ENCODE measurements around the gene SHLD3. TPM values are rescaled to one million over a fixed set of nuclear protein-coding genes. Genes with fewer than 3 reads are reported as not detected.
"Not testable (repeated sequence)": the region's sequence is repeated elsewhere in the genome, so short reads cannot be mapped to it uniquely, and the experiment has no call there.

The SHLD3 gene, protein sequence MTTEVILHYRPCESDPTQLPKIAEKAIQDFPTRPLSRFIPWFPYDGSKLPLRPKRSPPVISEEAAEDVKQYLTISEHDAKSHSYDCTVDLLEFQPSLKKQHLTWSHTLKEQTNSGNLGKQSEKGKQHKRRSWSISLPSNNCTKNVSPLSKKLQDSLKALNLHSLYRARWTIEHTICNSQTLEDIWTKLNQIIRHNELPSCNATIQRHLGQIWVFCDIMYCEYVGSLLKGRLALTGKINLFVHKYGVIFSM
- total RNA-seq, result 1 to 10 TPM; 5.1 to 5.3 TPM

DNA sequence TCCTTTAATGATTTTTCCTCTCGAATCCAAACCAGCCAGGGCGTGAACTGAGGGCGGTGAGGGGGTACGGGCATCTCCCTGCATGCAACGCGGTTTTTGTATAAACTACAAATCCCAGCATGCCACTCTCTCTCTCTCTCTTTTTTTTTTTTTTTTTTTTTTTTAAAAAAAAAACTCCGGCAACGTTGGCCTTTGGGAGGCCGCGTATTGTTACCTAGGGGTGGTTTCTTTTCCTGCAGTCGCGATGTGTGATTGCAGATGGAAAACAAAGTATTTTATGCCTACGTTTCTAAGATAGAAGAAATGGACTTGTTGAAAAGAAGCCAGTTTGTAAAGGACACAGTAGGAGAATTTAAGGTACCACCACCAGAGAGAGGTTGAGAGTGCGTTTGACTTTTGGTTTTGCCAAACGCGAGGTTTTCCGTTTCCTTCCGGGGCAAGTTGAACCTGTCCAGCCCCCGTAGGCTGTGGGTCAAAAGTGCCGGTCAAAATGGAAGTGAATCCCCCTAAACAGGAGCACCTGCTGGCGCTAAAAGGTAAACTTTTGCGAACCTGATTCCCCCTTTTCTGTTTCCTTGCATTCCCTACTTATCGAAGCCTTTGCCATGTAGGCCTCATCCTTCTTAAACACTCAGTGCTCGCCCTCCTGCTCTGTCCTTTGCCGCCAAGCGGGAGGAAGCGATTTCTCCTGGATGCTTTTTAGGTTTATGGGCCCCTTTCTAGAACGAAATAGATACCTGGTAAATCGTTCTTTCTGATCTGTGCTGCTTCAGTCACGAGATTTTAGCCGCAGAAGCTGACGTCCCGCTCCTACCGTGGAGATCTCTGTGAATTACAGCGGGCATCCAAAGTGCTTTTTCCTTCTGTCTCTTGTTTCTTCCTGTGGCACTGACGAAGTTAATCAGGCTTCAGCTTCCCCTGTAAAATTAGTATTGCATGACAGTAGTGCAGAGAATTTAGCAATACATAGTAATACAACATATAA is at the start of gene SHLD3, which contains the start of gene TRAPPC13:
Gene SHLD3, plus strand, starts transcription at position 457 of the 985 bp plus-strand sequence. CDS start 4,561 bp downstream, outside the sequence.
Gene TRAPPC13, plus strand, starts transcription at position 457 of the 985 bp plus-strand sequence. Its CDS starts 34 bp downstream, at position 491.
- ATAC-seq (peak; percentile 79), DNase-seq (peak; percentile 90)
- POLR2A ChIA-PET, result interaction anchor here (0.6 to 2.0 kb wide), 8 partner anchors 41 to 1542 kb away, joined by 3 to 25 read pairs (median 4); partner anchors contain the start of genes CENPK, ERBIN and PPWD1
- no peaks in the 10 kb centered on the region for H3K27me3 Mint-ChIP-seq (ENCODE audit: low read depth)
- no peaks in the 10 kb centered on the region for H3K9me3 Mint-ChIP-seq (ENCODE audit: insufficient read depth)
- peaks cover 35% of the 10 kb centered on the region for H3K4me1 Mint-ChIP-seq (ENCODE audit: low read depth)
- CTCF ChIA-PET, result interaction anchor here (0.6 to 1.4 kb wide), 4 partner anchors 13 to 98 kb away, joined by 3 to 5 read pairs (median 4); partner anchors contain the start of genes CENPK and PPWD1
- peaks cover 13% of the 10 kb centered on the region for H3K36me3 Mint-ChIP-seq (ENCODE audit: low read depth)
- H3K27ac Mint-ChIP-seq, result peak within 1 kb of the TSS; percentile 97
- peak within 1 kb of the TSS; percentile 89 for H3K4me3 Mint-ChIP-seq

DNA sequence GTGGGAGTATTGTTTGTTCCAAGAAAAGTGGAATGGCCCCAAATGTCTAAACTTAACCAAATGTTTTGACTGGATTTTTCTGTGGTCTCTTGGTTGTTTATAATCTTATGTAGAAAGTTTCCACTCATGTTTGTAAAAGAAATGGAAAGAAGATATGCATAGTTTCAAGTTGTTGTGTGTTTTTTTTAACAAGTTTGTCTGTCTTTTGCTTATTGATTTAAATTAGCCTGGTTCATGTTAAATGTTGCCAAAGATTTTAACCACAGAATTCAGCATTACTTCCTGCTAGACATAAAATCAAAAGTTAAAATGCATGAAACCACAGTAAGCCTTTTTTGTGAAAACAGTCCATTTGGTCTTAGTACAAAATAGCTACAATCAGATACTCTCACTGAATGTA is 47.7 kb upstream of the SHLD3 start:
- CTCF ChIA-PET, result no interaction called here

DNA sequence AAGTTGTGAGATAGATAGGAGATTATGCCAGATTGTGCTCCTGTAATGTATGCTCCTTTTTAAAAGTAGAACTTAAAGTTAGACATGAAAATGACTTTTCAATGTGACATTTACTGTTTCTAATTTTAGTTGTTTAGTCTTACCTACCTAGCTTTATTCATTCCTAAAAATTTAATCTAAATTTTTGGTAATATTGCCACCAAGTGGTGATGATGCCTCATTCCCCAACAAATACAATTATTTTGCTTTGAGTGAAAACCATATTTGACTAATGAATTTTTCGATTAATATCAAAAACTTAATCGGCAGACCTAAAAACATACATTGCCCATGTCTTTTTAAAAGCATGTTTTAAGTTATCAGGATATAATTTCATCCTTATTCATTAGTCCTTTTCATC is 36.1 kb upstream of the SHLD3 start:
- Mint-ChIP-seq H3K27me3 (ENCODE audit: low read depth) (no peaks in the 10 kb centered on the region), H3K4me1 (ENCODE audit: low read depth) (no peaks in the 10 kb centered on the region), H3K4me3 (no peak overlapping the region), H3K9me3 (ENCODE audit: insufficient read depth) (no peaks in the 10 kb centered on the region), H3K36me3 (ENCODE audit: low read depth) (peaks cover 33% of the 10 kb centered on the region), H3K27ac (no peak overlapping the region)
- DNase-seq (no peak), ATAC-seq (no peak)
- POLR2A ChIA-PET, result no interaction called here
- CTCF ChIA-PET, result interaction anchor here (0.8 to 1.8 kb wide), 2 partner anchors 36 to 106 kb away, joined by 3 read pairs; partner anchors contain the start of gene TRIM23

More for the DNA sequence above, 47.7 kb upstream of the SHLD3 start:
- Mint-ChIP-seq H3K36me3 (ENCODE audit: low read depth) (peaks cover 52% of the 10 kb centered on the region), H3K4me3 (no peak overlapping the region), H3K4me1 (ENCODE audit: low read depth) (peaks cover 11% of the 10 kb centered on the region), H3K27ac (no peak overlapping the region), H3K9me3 (ENCODE audit: insufficient read depth) (no peaks in the 10 kb centered on the region), H3K27me3 (ENCODE audit: low read depth) (no peaks in the 10 kb centered on the region)
- POLR2A ChIA-PET, result interaction anchor here (0.9 to 1.2 kb wide), 3 partner anchors 11 to 14 kb away, joined by 3 to 4 read pairs (median 3); partner anchors contain the start of genes CENPK and PPWD1
- ATAC-seq (no peak), DNase-seq (no peak)

DNA sequence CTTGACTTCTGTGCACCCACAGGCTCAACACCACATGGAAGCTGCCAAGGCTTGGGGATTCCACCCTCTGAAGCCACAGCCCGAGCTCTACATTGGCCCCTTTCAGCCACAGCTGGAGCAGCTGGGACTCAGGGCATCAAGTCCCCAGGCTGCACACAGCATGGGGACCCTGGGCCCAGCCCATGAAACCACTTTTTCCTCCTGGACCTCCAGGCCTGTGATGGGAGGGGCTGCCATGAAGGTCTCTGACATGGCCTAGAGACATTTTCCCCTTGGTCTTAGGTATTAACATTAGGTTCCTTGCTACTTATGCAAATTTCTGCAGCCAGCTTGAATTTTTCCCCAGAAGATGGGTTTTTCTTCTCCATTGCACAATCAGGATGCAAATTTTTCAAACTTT is 23.1 kb upstream of the SHLD3 start:
- H3K4me1 Mint-ChIP-seq (ENCODE audit: low read depth); DNase-seq; ATAC-seq; H3K4me3 Mint-ChIP-seq; H3K27me3 Mint-ChIP-seq (ENCODE audit: low read depth); CTCF ChIA-PET; H3K27ac Mint-ChIP-seq; POLR2A ChIA-PET; H3K9me3 Mint-ChIP-seq (ENCODE audit: insufficient read depth): not testable (repeated sequence)
- peaks cover 67% of the 10 kb centered on the region for H3K36me3 Mint-ChIP-seq (ENCODE audit: low read depth)

DNA sequence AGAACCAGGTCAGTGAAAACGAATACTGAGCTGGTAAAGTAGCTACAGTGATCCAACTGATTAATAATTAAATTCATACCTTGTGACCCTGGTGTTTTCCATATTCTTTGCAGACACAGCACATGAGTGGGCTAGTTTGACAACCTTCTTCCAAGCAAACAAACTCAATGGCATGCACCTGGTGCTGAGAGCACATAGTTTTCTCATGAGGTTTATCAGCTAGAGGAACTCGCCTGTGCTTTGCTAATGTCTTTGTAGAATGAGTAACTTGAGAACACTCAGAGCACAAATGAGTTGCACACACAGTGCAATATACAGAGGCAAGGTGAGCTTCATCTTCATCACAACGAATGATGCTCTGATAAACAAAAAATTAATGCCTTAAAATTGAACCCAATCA is 13.3 kb upstream of the SHLD3 start:
- ChIA-PET POLR2A (interaction anchor here (1.5 to 1.6 kb wide), 2 partner anchors 12 to 48 kb away, joined by 4 to 8 read pairs; partner anchors contain the start of genes CENPK, PPWD1 and TRIM23), CTCF (interaction anchor here (0.7 to 2.5 kb wide), 3 partner anchors 12 to 55 kb away, joined by 3 to 8 read pairs (median 3); partner anchors contain the start of gene TRIM23)
- Mint-ChIP-seq H3K27ac (no peak overlapping the region), H3K27me3 (ENCODE audit: low read depth) (no peaks in the 10 kb centered on the region), H3K4me3 (no peak overlapping the region), H3K9me3 (ENCODE audit: insufficient read depth) (no peaks in the 10 kb centered on the region), H3K4me1 (ENCODE audit: low read depth) (no peaks in the 10 kb centered on the region), H3K36me3 (ENCODE audit: low read depth) (peaks cover 44% of the 10 kb centered on the region)
- DNase-seq (no peak), ATAC-seq (no peak)

DNA sequence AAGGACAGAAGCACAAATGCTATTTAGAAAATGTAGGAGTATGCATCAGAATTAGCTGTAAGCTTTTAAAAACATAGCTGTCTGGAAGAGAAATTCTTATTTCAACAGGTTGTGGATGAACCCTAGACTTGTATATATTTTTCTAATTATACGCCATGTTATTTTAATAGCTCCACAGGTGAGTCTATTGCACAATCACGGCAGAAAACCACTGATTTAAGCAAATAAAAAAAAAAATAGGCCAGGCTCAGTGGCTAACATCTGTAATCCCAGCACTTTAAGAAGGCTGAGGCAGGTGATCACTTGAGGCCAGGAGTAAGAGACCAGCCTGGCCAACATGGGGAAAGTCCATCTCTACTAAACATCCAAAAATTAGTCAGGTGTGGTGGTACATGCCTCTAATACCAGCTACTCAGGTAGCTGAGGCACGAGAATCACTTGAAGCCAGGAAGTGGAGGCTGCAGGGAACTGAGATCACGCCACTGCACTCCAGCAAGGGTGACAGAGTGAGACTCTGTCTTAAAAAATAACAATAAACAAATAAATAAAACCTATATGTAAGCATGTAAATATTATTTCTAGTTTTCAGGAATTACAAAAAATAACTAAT is 12.4 kb upstream of the SHLD3 start:
- H3K4me1 Mint-ChIP-seq (ENCODE audit: low read depth), result no peaks in the 10 kb centered on the region
- no peak overlapping the region for H3K27ac Mint-ChIP-seq
- DNase-seq (no peak), ATAC-seq (no peak)
- ChIA-PET POLR2A (interaction anchor here (1.5 to 1.6 kb wide), 2 partner anchors 11 to 49 kb away, joined by 4 to 8 read pairs; partner anchors contain the start of genes CENPK, PPWD1 and TRIM23), CTCF (interaction anchor here (1.1 to 2.5 kb wide), 2 partner anchors 11 to 56 kb away, joined by 3 to 8 read pairs; partner anchors contain the start of gene TRIM23)
- H3K36me3 Mint-ChIP-seq (ENCODE audit: low read depth), result peaks cover 38% of the 10 kb centered on the region
- H3K27me3 Mint-ChIP-seq (ENCODE audit: low read depth), result no peaks in the 10 kb centered on the region
- H3K9me3 Mint-ChIP-seq (ENCODE audit: insufficient read depth), result no peaks in the 10 kb centered on the region
- no peak overlapping the region for H3K4me3 Mint-ChIP-seq

DNA sequence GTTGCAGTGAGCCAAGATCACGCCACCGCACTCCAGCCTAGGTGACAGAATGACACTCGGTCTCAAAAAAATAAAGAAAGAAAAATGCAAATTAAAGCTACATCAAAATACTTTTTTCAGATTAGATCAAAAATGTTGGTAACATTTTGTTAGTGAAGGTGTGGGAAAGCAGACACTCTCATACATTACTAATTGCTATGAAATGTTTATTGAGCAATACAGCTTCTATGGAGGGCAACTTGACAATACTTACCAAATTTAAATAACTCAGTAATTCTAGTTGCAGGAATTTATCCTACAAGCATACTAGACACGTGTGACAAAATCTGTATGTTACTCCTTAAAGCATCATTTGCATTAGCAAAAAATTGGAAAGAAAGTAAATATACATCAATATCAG is 4.8 kb upstream of the SHLD3 start:
- ATAC-seq (no peak), DNase-seq (no peak)
- Mint-ChIP-seq H3K27ac (no peak overlapping the region), H3K9me3 (ENCODE audit: insufficient read depth) (no peaks in the 10 kb centered on the region), H3K36me3 (ENCODE audit: low read depth) (peaks cover 10% of the 10 kb centered on the region), H3K4me3 (no peak overlapping the region), H3K27me3 (ENCODE audit: low read depth) (no peaks in the 10 kb centered on the region), H3K4me1 (ENCODE audit: low read depth) (peaks cover 15% of the 10 kb centered on the region)
- POLR2A ChIA-PET, result interaction anchor here (1.3 kb wide), 1 partner anchor 57 kb away, joined by 5 read pairs; the partner anchor contains the start of genes CENPK and PPWD1
- CTCF ChIA-PET, result no interaction called here

DNA sequence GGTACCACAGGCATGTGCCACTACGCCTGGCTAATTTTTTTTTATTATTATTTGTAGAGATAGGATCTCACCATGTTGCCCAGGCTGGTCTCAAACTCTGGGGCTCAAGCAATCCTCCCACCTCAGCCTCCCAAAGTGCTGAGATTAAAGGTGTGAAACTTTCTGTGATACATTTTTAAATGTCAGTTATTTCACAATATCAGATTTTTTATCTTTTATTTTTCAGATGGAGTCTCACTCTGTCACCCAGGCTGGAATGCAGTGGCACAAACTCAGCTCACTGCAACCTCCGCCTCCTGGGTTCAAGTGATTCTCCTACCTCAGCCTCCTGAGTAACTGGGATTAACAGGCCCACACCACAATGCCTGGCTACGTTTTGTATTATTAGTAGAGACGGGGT is 2.9 kb upstream of the SHLD3 start:
- not testable (repeated sequence) for ATAC-seq

DNA sequence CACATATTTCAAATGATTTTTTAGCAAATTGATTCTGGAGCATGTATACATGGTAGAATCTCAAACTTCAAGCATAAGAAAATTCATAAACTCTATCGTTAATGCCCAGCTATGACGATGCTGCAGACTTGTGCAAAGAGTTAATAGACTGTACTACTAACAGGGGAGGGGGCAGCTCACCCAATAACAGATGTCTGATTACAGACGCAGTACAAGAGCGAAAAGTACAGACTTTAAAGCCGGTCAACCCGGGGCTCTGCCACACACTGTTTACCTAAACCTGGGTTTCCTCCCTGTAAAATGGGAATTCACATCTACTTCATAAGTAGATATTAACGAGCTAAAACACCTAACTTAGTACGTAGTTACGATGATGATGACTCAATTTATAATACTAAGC is 1.3 kb upstream of the SHLD3 start:
- ChIA-PET POLR2A (interaction anchor here (0.7 to 2.0 kb wide), 7 partner anchors 10 to 344 kb away, joined by 3 to 25 read pairs (median 4); partner anchors contain the start of genes CENPK and PPWD1), CTCF (interaction anchor here (0.9 to 1.6 kb wide), 5 partner anchors 10 to 140 kb away, joined by 3 to 8 read pairs (median 4); no protein-coding TSS in a partner anchor)
- no peaks in the 10 kb centered on the region for H3K9me3 Mint-ChIP-seq (ENCODE audit: insufficient read depth)
- ATAC-seq (no peak), DNase-seq (no peak)
- peaks cover 31% of the 10 kb centered on the region for H3K4me1 Mint-ChIP-seq (ENCODE audit: low read depth)
- peaks cover 8% of the 10 kb centered on the region for H3K36me3 Mint-ChIP-seq (ENCODE audit: low read depth)
- H3K4me3 Mint-ChIP-seq, result peak overlapping the region; percentile 89
- H3K27ac Mint-ChIP-seq, result peak overlapping the region; percentile 97
- no peaks in the 10 kb centered on the region for H3K27me3 Mint-ChIP-seq (ENCODE audit: low read depth)

More for the DNA sequence above, 2.9 kb upstream of the SHLD3 start:
- DNase-seq; H3K36me3 Mint-ChIP-seq (ENCODE audit: low read depth); H3K9me3 Mint-ChIP-seq (ENCODE audit: insufficient read depth); H3K4me3 Mint-ChIP-seq; H3K27ac Mint-ChIP-seq; POLR2A ChIA-PET; H3K27me3 Mint-ChIP-seq (ENCODE audit: low read depth); CTCF ChIA-PET: not testable (repeated sequence)
- H3K4me1 Mint-ChIP-seq (ENCODE audit: low read depth), result peaks cover 22% of the 10 kb centered on the region

DNA sequence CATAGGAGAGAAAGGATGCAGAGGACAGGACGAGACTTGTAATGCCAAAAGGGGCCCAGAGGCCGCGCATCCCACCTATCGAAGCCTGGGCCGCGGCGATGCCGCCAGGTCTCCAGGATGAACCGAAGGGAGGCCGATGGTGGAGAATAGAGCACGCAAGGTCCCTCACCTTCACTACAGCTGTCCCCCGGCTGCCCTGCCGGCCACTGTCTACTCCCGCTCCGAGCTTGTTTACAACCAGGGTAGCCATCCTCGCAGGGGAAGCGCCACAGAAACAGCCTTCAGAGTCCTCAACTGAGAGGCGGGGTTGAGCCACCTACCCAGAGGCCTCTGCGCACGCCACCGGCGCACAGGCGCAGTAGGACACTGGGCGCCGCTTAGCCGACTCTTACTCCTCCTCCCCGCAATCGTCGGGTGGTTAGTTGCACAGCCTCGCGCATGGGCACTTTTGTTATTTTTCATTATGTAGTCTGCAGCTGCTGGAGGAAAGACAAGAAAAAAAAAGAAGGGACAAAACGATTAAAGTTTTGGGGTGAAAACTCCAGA is 729 bp upstream of the SHLD3 start, which contains the start of gene TRIM23:
Gene TRIM23, minus strand, starts transcription at position 309 of the 546 bp plus-strand sequence. Its CDS starts 59 bp downstream, at position 250.
- DNase-seq (peak; percentile 95), ATAC-seq (peak; percentile 98)
- Mint-ChIP-seq H3K27ac (peak within 1 kb of the TSS; percentile 97), H3K27me3 (ENCODE audit: low read depth) (no peaks in the 10 kb centered on the region), H3K9me3 (ENCODE audit: insufficient read depth) (no peaks in the 10 kb centered on the region), H3K36me3 (ENCODE audit: low read depth) (peaks cover 8% of the 10 kb centered on the region), H3K4me3 (peak within 1 kb of the TSS; percentile 89), H3K4me1 (ENCODE audit: low read depth) (peaks cover 31% of the 10 kb centered on the region)
- CTCF ChIA-PET, result interaction anchor here (0.6 to 1.6 kb wide), 7 partner anchors 10 to 141 kb away, joined by 3 to 8 read pairs (median 3); no protein-coding TSS in a partner anchor
- POLR2A ChIA-PET, result interaction anchor here (0.7 to 2.0 kb wide), 9 partner anchors 11 to 343 kb away, joined by 3 to 25 read pairs (median 4); partner anchors contain the start of genes CENPK, ERBIN and PPWD1

All from activated CD8-positive, alpha-beta T cell treated with anti-CD3 and anti-CD28 coated beads, Interleukin-2, amount 10 ng/mL, durations not matched to agents 7 days and 5 days (primary cell).